ENCODE results near the gene P4HA2. TPM values are rescaled to one million over a fixed set of nuclear protein-coding genes. Genes with fewer than 3 reads are reported as not detected.

The P4HA2 gene
- total and polyA plus RNA-seq, 9 of the 15 experiments (the other 6 are each of a cell fraction or from before 2014, with no cell fraction given) = 9.6 to 50.0 (median 12.7) TPM

DNA sequence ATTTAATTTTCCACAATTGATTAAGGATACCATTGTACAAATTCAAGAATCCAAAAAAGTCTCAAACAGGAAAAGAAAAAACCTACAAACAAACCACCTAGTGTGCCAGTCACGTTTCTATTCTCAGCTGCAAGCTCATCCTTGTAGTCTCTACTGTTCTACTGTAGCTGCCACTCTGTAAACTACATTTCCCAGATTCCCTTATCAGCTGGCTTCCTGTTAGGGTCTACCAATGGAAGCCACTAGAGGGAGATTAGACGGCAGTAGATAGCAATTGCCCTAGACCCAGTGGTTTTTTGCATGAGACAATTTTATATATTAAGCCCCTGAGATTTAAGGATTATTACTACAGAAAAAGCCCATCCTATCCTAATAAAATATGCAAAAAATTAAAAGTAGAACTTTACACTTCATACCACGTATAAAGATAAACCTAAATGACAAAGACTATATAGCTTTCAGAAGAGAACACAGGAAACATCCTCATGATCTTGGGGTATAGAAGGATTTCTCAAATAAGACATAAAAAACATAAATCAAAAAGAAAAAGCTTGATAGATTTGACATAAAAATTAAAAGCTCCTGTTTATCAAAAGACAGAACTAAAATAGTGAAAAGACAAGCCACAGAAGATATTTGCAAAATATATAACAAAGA is 37.4 kb downstream of the P4HA2 start (continued):
- TF ChIP-seq, protein P1, sequence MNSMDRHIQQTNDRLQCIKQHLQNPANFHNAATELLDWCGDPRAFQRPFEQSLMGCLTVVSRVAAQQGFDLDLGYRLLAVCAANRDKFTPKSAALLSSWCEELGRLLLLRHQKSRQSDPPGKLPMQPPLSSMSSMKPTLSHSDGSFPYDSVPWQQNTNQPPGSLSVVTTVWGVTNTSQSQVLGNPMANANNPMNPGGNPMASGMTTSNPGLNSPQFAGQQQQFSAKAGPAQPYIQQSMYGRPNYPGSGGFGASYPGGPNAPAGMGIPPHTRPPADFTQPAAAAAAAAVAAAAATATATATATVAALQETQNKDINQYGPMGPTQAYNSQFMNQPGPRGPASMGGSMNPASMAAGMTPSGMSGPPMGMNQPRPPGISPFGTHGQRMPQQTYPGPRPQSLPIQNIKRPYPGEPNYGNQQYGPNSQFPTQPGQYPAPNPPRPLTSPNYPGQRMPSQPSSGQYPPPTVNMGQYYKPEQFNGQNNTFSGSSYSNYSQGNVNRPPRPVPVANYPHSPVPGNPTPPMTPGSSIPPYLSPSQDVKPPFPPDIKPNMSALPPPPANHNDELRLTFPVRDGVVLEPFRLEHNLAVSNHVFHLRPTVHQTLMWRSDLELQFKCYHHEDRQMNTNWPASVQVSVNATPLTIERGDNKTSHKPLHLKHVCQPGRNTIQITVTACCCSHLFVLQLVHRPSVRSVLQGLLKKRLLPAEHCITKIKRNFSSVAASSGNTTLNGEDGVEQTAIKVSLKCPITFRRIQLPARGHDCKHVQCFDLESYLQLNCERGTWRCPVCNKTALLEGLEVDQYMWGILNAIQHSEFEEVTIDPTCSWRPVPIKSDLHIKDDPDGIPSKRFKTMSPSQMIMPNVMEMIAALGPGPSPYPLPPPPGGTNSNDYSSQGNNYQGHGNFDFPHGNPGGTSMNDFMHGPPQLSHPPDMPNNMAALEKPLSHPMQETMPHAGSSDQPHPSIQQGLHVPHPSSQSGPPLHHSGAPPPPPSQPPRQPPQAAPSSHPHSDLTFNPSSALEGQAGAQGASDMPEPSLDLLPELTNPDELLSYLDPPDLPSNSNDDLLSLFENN (IDR thresholded peaks at IDR 0.05; ENCODE audit: low read depth in 2 of 2, low read length in 2 of 2) = no peak
- TF ChIP-seq FOXK2 (conservative IDR thresholded peaks at IDR 0.05 in 1 of 2, IDR thresholded peaks at IDR 0.05 in 1 of 2; ENCODE audit: low read depth in 2 of 2) (0 out of 4 replicates have a peak, but pooled peaks of 1 of the 2 experiments have one; percentile 33), CEBPG (CRISPR knock-in tag; IDR thresholded peaks at IDR 0.05) (no peak), CEBPG (tag; conservative IDR thresholded peaks at IDR 0.05 in 1 of 2, IDR thresholded peaks at IDR 0.05 in 1 of 2) (no peak), RNF2 (IDR thresholded peaks at IDR 0.05) (no peak), SPI1 (IDR thresholded peaks at IDR 0.05; ENCODE audit: borderline replicate concordance, low read depth, low read length) (peak; percentile 20; the same call in 1 of the 2 replicates), FOXJ3 (CRISPR knock-in tag; IDR thresholded peaks at IDR 0.05) (no peak), ELF2 (CRISPR knock-in tag; IDR thresholded peaks at IDR 0.05) (no peak), ZBTB1 (CRISPR knock-in tag; IDR thresholded peaks at IDR 0.05; ENCODE audit: borderline replicate concordance, low read depth) (no peak), RNF219 (CRISPR knock-in tag; IDR thresholded peaks at IDR 0.05) (no peak), RB1 (IDR thresholded peaks at IDR 0.05; ENCODE audit: low read depth) (no peak; the same call in 1 of the 2 replicates), ZNF324 (CRISPR knock-in tag; IDR thresholded peaks at IDR 0.05) (no peak), SMAD3 (CRISPR knock-in tag; conservative IDR thresholded peaks at IDR 0.05) (no peak), ZKSCAN8 (CRISPR knock-in tag; IDR thresholded peaks at IDR 0.05) (no peak), CBFB (CRISPR knock-in tag; IDR thresholded peaks at IDR 0.05) (no peak), FIP1L1 (IDR thresholded peaks at IDR 0.05; ENCODE audit: low read depth, low read length, poor library complexity, severe bottlenecking) (no peak), TEAD4 (IDR thresholded peaks at IDR 0.05; ENCODE audit: low read length) (peak; percentile 40; the same call in 1 of the 2 replicates), TEAD4 (CRISPR knock-in tag; IDR thresholded peaks at IDR 0.05; ENCODE audit: borderline replicate concordance) (no peak), DDX20 (tag; IDR thresholded peaks at IDR 0.05; ENCODE audit: low read depth) (no peak)
- TF ChIP-seq, protein P2, sequence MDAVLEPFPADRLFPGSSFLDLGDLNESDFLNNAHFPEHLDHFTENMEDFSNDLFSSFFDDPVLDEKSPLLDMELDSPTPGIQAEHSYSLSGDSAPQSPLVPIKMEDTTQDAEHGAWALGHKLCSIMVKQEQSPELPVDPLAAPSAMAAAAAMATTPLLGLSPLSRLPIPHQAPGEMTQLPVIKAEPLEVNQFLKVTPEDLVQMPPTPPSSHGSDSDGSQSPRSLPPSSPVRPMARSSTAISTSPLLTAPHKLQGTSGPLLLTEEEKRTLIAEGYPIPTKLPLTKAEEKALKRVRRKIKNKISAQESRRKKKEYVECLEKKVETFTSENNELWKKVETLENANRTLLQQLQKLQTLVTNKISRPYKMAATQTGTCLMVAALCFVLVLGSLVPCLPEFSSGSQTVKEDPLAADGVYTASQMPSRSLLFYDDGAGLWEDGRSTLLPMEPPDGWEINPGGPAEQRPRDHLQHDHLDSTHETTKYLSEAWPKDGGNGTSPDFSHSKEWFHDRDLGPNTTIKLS (IDR thresholded peaks at IDR 0.05; ENCODE audit: borderline replicate concordance, low read depth) = no peak

Data from K562 (cell line).